Neural cell (in vitro differentiated cells): ENCODE data around the gene ARL5A.

Experiments
- EZH2 ChIP-seq: fragments of 200-600, 300-800 bp; shearing (Covaris generic), sonication (generic); IDR thresholded peaks from 2 replicates; pipeline ENCODE4 v1.6.1; 2014; ENCODE audit warnings: antibody characterized with exemption, low read length, borderline replicate concordance, mild to moderate bottlenecking; ENCODE audit not compliant: insufficient read depth, poor library complexity, severe bottlenecking
- MXI1 ChIP-seq: fragments of 450-650 bp; conservative IDR thresholded peaks from 2 replicates; pipeline ENCODE4 v1.6.1; 2014; ENCODE audit warnings: antibody characterized with exemption, mild to moderate bottlenecking; ENCODE audit not compliant: poor library complexity, severe bottlenecking
- POLR2AphosphoS5 ChIP-seq: IDR thresholded peaks from 2 replicates; pipeline ENCODE4 v1.6.1; 2012
- RAD21 ChIP-seq: fragments of 450-650 bp; conservative IDR thresholded peaks from 2 replicates; pipeline ENCODE4 v1.6.1; 2014; ENCODE audit warnings: antibody characterized with exemption, mild to moderate bottlenecking, moderate library complexity
- TAF1 ChIP-seq: IDR thresholded peaks from 2 replicates; pipeline ENCODE4 v1.6.1; 2012; ENCODE audit warnings: low read depth
- TF ChIP-seq, protein P1 (sequence below): fragments of 450-650 bp; IDR thresholded peaks from 2 replicates; pipeline ENCODE4 v1.5.1; 2014; ENCODE audit warnings: antibody characterized with exemption, mild to moderate bottlenecking, moderate library complexity; ENCODE audit not compliant: poor library complexity, severe bottlenecking

DNA sequence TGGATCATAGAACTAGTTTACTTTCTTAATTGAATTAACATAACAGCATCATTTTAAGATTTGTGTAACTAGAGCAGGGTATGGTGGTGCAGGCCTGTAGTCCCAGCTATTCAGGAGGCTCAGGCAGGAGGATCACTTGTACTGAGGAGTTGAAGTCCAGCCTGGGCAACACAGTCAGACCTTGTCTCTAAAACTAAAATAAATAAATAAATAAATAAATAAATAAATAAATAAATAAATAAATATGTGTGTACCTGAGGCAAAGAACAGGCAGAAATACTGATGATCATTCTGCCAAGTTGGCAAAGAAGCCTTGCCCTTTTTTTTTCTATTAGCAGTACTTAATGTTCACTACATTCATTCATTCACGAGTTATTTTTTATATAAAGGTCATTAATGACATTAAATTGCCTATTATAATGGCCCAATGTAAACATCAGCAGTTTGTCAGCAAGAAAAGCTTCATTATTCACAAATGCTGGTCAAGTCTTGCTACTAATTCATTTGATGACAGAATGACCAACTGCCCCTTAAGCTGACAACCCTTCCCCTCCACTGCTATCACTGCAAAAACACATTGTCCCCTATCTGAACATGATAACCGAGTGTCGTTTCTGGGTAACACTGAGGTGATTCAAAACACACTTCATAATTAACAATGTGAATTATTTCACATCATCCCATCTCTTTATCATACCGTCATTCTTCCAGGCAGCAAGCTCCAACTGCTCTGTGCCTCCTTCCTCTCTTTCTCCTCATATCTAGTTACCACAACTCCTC is 39.0 kb downstream of the ARL5A start:
- TF ChIP-seq EZH2 = no peak
- TF ChIP-seq, protein P1, sequence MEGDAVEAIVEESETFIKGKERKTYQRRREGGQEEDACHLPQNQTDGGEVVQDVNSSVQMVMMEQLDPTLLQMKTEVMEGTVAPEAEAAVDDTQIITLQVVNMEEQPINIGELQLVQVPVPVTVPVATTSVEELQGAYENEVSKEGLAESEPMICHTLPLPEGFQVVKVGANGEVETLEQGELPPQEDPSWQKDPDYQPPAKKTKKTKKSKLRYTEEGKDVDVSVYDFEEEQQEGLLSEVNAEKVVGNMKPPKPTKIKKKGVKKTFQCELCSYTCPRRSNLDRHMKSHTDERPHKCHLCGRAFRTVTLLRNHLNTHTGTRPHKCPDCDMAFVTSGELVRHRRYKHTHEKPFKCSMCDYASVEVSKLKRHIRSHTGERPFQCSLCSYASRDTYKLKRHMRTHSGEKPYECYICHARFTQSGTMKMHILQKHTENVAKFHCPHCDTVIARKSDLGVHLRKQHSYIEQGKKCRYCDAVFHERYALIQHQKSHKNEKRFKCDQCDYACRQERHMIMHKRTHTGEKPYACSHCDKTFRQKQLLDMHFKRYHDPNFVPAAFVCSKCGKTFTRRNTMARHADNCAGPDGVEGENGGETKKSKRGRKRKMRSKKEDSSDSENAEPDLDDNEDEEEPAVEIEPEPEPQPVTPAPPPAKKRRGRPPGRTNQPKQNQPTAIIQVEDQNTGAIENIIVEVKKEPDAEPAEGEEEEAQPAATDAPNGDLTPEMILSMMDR = no peak
- no peak for TF ChIP-seq POLR2AphosphoS5
- no peak for TF ChIP-seq TAF1
- no peak for TF ChIP-seq MXI1
- no peak for TF ChIP-seq RAD21
